Measurements from ENCODE around the gene JAM3. TPM values are rescaled to one million over a fixed set of nuclear protein-coding genes. Genes with fewer than 3 reads are reported as not detected.

The JAM3 gene
- total RNA-seq, 3 donors from 2014 or later, result 25.0 to 34.5 (median 33.8) TPM

DNA sequence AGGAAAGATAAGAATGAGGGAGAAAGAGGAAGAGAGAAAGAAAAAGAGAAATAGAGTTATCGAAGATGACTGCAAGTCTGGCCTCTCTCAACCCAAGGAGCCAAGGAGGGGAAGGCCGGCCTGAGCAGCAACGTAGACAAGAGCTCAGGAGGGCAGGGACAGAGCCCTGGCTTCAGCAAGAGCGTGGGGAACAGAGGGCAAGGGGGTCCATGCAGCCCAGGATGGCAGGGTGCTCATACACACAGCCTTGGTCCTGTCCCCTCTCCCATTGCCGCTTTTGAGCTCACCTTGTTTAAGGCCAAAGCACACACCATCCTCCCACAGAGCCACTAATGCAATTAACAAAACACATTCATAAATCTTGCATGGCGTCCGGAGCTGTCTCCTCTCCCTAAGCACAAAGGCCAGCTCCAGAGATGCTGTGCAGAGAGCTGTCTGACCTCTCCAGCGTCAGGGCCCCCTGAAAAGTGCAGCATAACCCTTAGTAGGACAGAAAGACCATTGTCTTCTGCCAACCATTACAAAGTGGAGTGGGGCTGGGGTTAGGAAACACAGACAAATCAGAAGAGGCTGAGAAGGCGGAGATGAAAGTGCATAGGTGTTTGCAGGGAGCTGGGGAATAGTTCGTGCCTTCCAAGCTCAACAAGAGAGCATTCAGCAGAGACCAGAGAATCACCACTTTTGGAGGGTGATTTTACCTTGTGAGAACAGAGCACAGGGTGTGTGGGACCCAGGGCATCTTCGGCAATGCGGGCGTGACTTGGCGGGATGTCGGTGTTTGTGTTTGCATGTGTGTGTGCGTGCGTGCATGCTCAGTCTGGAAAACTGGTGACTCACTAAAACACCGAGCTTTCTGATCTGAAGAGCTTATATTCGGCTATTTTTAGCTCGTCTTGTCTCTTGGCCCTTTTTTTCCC lies 28.2 kb upstream of the JAM3 start:
- H3K27ac ChIP-seq, result no peak overlapping the region
- intact Hi-C loops (cut with DNase I; ENCODE audit: low total_unique reads), result no loop called here
- no peaks in the 10 kb centered on the region for H3K9me3 ChIP-seq
- H3K36me3 ChIP-seq, result no peaks in the 10 kb centered on the region
- H3K4me1 ChIP-seq, result no peaks in the 10 kb centered on the region
- H3K27me3 ChIP-seq, result no peaks in the 10 kb centered on the region
- TF ChIP-seq POLR2AphosphoS5 (IDR thresholded peaks at IDR 0.05), result no peak
- no peak for TF ChIP-seq POLR2A (IDR thresholded peaks at IDR 0.05)
- TF ChIP-seq CTCF (IDR thresholded peaks at IDR 0.05), result no peak
- no peak overlapping the region for H3K4me3 ChIP-seq
- DNase-seq (ENCODE audit: low spot score in 2 of 2), result no peak

GRCh38 chr11:134041349-134041748 lies 27.5 kb upstream of the JAM3 start:
- no peak for TF ChIP-seq POLR2AphosphoS5 (IDR thresholded peaks at IDR 0.05)
- TF ChIP-seq POLR2A (IDR thresholded peaks at IDR 0.05), result no peak
- no peak for TF ChIP-seq CTCF (IDR thresholded peaks at IDR 0.05)

GRCh38 chr11:134041791-134042696 lies 26.8 kb upstream of the JAM3 start:
- no peaks in the 10 kb centered on the region for H3K4me1 ChIP-seq
- no peaks in the 10 kb centered on the region for H3K9me3 ChIP-seq
- DNase-seq (ENCODE audit: low spot score in 2 of 2), result no peak
- no peak overlapping the region for H3K4me3 ChIP-seq
- no peak overlapping the region for H3K27ac ChIP-seq
- intact Hi-C loops (cut with DNase I; ENCODE audit: low total_unique reads), result no loop called here
- no peaks in the 10 kb centered on the region for H3K36me3 ChIP-seq
- TF ChIP-seq POLR2AphosphoS5 (IDR thresholded peaks at IDR 0.05), result no peak
- TF ChIP-seq POLR2A (IDR thresholded peaks at IDR 0.05), result no peak
- no peak for TF ChIP-seq CTCF (IDR thresholded peaks at IDR 0.05)
- H3K27me3 ChIP-seq, result peaks cover 0 to 5% of the 10 kb centered on the region in 2 donors

More at GRCh38 chr11:134041349-134041748, 27.5 kb upstream of the JAM3 start:
- Histone ChIP-seq H3K36me3 (no peaks in the 10 kb centered on the region), H3K27ac (no peak overlapping the region), H3K4me1 (no peaks in the 10 kb centered on the region), H3K9me3 (no peaks in the 10 kb centered on the region), H3K27me3 (no peaks in the 10 kb centered on the region), H3K4me3 (no peak overlapping the region)
- DNase-seq (ENCODE audit: low spot score in 2 of 2), result no peak
- intact Hi-C loops (cut with DNase I; ENCODE audit: low total_unique reads), result no loop called here

GRCh38 chr11:134043821-134044420 lies 25.0 kb upstream of the JAM3 start:
- intact Hi-C loops (cut with DNase I; ENCODE audit: low total_unique reads), result no loop called here
- no peak for TF ChIP-seq POLR2AphosphoS5 (IDR thresholded peaks at IDR 0.05)
- TF ChIP-seq POLR2A (IDR thresholded peaks at IDR 0.05), result no peak
- no peaks in the 10 kb centered on the region for H3K9me3 ChIP-seq
- H3K36me3 ChIP-seq, result no peaks in the 10 kb centered on the region
- H3K27ac ChIP-seq, result no peak overlapping the region
- H3K27me3 ChIP-seq, result peaks cover 0 to 8% of the 10 kb centered on the region in 2 donors
- H3K4me3 ChIP-seq, result no peak overlapping the region
- H3K4me1 ChIP-seq, result no peaks in the 10 kb centered on the region
- no peak for DNase-seq (ENCODE audit: low spot score in 2 of 2)

DNA sequence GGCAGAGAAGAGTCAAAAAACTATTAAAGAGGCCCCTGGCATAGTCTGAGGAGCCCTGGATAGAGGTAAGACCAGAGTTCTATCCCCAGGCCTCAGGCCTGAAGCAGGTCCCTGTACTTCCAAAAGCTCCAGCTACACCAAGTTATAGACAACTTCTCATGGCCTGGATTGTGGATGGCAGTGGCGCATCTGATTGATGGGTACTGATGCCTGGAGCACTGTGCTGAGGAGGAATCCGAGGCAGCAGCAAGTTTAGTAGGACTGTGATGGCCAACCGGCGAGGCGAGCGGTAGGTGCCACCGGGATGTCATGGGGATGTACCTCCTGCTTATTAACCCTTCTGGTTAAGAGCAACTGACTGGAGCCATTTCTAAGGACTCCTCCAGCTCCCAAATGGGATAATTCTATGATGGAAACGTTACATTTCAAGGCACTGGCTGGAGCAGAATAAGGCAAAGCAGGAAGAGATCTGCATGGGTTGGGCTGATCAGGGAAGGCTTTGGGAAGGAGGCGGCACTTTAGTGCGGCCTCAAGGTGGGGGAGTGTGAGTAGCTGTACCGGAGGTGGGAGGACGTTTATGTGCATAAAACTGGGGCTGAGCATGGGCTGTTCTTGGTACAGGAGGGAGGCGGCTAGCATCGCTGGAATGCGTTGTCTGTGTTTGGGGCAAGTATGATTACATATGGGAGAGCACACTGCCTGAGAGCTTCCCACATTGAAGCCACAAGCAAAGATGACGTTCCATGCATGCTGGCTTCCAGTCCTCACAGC lies 24.2 kb upstream of the JAM3 start:
- intact Hi-C loops (cut with DNase I; ENCODE audit: low total_unique reads), result no loop called here
- H3K27ac ChIP-seq, result no peak overlapping the region

More for the DNA sequence above, 24.2 kb upstream of the JAM3 start:
- no peak for TF ChIP-seq POLR2A (IDR thresholded peaks at IDR 0.05)
- Histone ChIP-seq H3K9me3 (no peaks in the 10 kb centered on the region), H3K4me1 (no peaks in the 10 kb centered on the region), H3K36me3 (no peaks in the 10 kb centered on the region), H3K4me3 (no peak overlapping the region), H3K27me3 (peaks cover 0 to 12% of the 10 kb centered on the region in 2 donors)
- DNase-seq (ENCODE audit: low spot score in 2 of 2), result no peak

Data from breast epithelium (tissue), 4 donors.